GM19395 (cell line): ENCODE data around the gene MMAB.

ENCODE experiments used
- ATAC-seq: cut with Tn5 transposase; IDR thresholded peaks from one replicate; pipeline ENCODE4 v1.9.1; 2021; ENCODE audit warnings: mild to moderate bottlenecking, moderate library complexity; ENCODE audit not compliant: unreplicated experiment

MMAB gene

DNA sequence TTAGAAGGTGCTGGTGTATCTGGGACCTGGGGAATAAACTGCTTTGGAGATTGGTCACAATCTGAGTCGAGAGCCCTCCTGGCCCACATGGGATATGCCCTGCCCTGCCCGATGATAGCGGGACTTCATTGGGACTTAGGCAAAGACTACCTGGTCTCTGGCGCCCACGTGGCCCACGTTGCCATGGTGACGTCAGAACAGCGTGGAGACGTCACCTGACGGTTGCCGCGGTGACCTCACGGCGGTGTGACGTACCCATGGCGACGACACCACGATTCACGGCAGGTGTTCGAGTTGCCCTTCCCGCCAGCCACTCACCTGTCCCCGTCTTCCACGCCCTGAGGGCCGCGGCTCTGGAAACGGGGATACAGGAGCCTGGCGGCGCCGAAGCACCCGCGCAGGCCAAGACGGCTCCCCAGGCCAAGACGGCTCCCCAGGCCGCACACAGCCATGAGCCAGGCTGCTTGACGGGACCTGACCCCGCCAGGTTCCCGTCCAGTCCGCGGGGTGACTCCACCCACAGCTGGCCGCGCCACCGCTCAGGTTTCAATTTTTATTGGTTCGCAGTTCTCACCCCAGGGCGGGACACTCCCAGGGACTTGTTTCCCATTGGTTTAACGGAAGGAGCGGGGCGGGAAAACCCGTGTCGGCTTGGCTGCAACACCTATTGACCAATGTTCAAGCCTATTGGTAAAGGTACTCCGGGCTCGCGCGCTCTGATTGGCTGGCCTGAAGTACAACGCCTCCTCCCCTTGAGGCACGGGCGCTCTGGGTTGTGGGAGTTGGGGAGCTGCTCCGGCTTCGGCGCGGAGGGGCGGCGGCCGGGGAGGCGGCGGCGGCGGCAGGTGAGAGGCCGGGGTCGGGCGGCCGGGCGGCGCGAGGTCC is at the start of gene MMAB, which contains the start of gene MVK:
MMAB (minus strand) TSS at position 476 of the 885 bp plus-strand sequence; CDS start at position 452, 24 bp downstream.
MVK (plus strand) TSS at position 766 of the 885 bp plus-strand sequence. CDS start 1,029 bp downstream, outside the sequence.
- ATAC-seq = peak; percentile 96

DNA sequence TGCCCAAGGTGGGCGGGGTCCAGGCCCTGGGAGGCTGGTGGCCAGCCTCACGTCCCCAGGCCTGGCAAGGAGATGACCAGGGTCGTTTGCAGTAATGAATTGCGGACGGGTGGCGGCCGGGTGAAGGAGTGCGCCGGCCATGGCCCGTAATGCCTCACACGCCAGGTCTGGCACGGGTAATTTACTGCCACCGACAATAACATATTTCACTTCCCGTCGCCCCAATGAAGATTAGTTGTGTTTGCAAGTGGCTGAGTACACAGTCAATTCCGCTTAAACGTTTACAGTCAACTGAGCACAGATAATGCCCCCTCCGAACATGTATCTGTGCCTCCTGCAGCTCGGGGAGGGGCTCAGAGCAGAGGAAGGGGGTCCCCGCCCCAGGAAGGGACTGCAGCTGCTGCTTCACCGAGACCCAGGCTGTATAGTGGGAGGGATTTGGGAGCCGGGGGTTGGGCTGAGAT is 48.6 kb upstream of the MMAB start:
- no peak for ATAC-seq

DNA sequence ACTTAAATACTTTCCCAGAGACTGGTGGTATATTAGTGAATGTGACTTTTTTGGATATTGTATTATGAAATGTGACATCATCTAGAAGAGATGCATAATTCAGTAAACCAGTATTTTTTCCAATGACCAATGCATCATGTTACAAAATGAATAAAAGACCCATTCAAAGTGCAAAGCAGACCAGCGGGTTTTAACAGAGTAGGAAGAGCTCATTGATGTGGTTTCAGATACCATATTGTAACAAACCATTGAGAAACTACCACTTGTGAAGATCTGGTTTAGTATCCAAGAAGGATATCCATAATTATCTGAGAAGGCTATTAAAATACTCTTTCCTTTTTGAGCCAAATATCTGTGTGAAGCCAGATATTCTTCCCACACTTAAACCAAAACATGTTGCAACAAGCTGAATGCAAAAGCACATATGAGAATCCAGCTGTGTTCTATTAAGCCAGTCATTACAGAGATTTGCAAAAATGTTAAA is 47.9 kb upstream of the MMAB start:
- no peak for ATAC-seq

DNA sequence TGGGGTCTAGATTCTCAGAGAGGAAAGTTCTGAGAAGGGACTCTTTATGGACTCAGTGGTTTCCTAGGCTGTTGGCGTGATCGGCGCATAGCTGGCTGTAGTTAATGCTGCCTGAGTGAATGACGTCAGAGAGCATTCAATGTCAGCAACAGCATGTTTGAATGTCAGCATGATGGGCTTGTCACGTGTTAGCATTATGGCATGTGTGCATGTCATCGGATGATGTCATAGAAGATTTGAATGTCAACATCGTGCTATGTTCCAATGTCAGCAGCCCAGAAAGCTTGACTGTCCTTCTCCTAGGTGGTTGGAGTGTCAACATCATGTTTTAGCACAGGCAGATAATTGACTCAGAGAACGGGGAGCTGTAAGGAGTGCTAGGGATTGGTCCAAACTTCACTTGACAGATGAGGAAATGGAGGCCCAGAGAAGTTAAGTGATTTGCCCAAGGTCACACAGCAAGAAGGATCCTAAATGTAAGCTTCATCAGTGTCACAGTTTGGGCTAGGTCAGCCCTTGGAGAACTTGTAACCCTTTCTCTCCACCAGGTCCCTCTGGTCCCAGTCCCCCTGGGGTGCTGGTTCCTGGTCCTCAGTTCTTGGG is 45.8 kb upstream of the MMAB start:
- ATAC-seq = no peak

DNA sequence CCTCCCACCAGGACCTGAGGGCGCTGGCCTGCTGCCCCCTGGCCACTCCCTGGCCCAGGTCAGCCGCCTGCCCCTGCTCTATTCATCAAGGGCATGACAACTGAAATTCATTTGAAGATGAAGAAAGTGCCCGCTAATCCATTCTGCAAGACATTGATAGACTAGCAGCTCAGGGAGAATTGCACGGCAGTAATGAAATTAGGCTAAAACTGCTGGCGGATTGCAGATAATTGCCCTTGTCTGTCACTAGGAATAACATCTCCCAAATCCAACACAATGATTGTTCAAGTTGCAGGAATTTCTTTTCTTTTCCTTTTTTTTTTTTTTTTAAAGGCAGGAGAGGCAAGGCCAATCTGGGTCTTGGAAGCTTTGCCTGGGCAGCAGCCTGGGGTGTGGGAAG is 44.8 kb upstream of the MMAB start:
- no peak for ATAC-seq

DNA sequence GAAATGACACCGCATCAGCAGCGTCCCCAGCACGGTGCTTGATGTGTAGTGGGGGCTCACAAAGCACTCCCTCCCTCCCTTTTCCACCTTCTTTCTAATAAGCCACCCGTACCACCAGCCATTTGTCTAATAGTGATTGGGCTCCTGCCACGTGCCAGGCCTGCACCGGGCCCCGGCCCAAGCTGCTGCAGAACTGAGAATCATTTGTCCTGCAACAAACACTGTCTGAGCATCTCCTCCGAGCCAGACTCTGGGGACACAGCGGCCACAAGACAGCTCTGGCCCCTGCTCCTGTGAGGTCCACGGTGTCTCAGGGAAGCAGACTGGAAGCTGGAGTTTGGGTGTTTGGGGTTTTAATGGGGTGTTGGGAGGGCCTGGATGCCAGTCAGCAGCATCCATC is 44.2 kb upstream of the MMAB start:
- no peak for ATAC-seq

DNA sequence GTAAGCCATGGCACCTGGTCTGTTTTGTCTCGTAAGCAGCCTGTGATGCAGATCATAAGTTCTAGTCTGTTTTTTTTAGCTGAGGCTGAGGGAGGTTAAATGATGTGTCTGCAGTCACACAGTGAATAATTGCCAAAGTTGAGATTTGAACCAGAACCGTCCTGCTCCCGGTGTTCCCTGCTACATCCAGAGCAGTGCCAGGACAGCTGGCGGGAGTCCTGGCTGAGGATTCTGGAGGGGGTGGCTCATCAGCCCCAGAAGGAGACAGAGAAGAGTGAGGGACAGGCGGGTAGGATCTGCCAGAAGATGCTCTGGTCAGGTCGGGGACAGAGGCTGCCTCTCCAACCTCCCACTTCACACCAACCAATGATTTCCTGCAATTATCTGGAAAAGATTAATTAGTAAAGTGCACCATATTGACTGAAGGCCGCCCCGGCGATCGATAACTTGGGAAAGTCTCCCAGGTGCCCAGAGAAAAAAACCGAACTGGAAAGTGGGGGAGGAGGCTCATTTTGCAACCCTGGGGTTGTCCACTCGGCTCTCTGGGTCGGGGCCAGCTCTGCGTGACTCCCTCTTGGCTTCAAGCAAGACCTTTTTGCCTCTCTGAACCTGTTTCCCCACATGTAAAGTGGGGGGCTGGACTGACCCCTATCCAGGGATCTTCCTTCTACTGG is 42.4 kb upstream of the MMAB start:
- ATAC-seq = no peak

DNA sequence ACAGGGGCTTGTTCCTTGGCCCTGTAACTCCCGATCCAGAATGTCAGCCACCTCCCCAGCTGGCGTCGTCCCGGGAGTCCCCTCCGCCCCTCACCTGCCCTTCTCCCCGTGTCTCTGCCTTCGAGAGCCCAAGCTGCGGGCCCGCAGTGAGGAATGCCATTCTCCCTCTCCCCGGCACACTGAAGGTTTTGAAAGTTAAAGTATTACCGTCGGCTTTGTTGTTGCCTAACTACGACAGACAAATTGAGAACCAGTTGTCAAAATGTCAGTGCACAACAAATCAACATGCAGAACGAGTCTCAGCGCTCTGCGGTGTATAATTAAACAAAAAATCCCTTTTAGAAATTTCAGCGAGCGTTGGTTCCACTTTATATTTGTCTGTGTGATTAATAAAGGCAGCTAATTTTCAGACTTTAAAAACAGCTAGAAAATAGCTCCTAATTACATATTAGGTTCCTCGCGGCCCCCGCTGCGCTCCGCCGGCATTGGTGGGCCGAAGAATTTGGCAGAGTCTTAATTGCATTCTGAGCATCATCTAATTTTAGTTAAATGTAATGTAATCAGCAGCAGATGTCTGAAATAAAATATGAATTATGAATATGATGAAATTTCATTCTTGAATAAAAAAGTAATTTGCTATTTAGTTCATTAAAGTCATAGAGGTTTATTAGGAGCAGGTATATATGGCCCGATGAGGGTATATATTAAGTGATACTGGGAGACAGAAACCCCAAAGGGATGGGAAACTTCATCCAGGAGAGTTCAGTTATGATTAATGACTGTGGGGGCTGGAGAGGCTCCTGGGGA is 40.5 kb upstream of the MMAB start:
- ATAC-seq = no peak

DNA sequence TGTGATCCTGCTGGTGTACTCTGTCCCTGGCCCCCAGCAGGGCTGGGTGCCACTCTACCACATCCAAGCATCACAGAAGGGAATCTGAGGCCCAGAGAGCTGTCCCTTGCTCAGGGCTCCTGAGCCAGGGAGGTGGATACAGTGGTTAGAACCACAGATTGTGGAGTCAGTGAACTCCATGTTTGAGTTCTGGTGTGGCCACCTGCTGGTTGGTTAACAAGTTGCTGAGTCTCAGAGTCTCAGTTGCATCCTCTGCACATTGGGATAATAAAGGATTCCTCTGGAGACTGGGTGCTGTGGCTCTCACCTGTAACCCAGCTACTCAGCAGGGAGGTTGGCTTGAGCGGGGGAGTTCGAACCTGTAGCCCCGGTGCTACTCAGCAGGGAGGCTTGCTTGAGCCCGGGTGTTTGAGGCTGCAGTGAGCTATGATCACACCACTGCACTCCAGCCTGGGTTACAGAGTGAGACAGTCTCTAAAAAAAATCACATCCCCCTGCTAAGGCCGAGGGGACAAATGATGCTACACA is 39.7 kb upstream of the MMAB start:
- no peak for ATAC-seq

DNA sequence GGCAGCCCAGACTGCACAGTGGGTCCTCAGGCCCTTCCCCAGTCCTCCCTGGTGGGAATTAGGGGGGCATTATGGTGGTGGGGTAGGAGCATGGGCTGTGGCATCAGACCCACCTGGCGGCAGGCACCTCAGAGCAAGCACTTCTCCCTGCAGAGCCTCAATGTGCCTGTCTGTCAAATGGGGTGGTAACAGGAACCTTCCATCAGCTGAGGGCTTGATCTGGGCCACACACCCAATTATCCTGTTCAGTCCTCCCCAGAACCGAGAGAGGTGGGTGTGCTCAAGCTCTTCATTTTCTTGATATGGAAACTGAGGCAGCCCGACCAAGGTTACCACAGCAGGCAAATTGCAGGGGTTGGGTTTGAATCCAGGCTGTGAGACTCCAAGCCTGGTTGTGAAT is 38.7 kb upstream of the MMAB start:
- ATAC-seq = no peak

DNA sequence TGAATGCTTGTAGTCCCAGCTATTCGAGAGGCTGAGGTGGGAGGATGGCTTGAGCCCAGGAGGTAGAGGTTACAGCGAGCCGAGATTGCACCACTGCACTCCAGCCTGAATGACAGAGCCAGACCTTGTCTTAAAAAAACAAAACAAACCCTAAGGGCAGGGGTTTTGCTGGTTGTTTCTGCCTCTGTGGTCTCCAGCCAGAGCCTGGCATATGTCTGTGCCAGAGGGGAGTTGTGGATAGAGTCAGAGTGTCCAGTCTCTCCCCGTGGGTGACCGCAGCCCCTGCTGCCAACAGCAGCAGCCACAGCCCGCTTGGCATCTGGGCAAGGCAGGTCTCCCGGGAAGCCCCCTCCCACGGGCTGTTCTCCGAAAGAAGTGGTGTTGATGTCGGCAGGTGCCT is 37.9 kb upstream of the MMAB start:
- no peak for ATAC-seq

DNA sequence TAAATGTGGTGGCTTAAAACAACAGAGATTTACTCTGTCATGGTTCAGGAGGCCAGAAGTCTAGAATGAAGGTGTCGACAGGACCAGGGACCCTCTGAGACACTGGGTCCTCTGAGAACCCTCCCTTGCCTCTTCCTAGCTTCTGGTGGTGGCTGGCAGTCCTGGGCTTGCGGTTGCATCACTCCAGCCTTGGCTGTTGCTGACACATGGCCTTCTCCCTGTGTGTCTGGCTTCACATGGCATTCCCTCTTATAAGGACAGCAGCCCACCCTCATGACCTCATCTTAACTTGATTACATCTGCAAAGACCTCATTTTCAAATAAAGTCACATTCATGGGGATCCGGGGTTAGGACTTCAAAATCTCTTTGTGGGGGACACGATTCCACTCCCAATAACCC is 37.2 kb upstream of the MMAB start:
- ATAC-seq = no peak

DNA sequence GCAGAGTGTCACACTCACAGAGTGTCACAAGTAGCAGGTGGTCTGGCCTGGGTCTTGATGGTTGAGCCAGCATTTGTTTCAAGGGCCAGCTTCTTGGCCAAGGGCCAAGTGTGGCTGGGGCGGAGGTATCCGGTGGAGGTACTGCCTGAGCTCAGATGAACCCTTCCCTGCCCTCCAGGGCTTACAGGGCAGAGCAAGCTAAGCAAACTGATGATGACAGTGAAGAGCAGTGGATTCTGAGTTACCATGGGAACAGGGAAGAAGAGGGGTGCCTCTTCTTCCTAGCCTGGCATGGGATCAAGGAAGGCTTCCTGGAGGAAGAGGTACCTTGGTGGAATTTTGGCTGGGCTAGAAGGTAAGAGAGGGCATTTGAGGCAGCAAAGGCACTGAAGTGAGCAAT is 36.0 kb upstream of the MMAB start:
- ATAC-seq = no peak

DNA sequence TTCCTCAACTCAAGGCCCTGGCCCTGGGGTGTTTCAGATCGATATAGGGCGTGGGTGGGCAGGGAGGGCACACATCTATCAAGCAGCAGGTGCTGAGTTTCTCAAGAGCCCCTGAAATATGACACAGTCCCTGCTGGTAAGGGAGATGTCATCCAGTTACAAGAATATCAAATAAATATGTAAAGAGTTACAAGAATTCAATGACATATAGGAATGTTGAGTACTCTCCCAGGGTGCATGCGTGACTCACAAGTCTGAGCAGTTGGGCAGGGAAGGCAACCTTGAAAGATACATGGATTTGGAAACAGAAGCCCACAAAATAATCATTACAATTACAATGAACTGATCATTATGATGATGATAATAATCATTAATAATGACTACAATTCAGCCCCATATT is 35.5 kb upstream of the MMAB start:
- no peak for ATAC-seq

DNA sequence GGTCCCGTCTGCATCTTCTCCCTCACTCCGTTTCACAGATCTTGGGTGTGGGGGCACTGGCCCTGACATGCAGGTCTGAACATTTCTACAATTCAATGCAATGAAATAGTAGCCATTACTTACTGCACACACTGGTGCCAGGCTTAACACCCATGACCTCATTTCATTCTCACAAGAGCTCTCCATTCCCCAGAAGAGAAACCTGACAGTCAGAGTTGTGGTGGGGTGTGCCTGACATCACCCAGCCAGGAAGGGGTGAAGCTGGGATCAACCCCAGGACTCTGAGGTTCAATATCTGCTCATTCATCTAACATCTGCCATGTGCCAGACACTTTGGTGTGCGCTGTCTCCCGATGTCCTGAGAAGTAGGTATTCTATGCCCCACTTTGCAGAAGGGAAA is 35.0 kb upstream of the MMAB start:
- ATAC-seq = no peak

DNA sequence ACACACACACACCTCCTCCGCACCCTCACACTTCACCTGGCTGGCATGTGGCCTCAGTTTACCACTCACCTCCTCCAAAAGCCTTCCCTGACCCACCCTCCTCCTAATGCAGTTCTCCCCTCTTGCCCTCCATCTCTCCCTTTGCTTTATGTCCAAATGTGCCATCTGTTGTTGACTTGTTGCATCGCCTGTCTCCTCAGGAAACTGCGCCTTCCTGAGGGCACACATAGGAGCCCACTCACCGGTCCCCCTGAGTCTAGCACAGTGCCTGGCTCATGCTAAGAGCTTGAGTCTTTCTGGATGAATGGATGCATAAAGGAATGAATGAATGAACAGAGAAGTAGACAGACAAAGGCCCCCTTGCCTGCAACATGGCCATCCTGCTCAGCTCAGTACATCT is 34.3 kb upstream of the MMAB start:
- no peak for ATAC-seq

DNA sequence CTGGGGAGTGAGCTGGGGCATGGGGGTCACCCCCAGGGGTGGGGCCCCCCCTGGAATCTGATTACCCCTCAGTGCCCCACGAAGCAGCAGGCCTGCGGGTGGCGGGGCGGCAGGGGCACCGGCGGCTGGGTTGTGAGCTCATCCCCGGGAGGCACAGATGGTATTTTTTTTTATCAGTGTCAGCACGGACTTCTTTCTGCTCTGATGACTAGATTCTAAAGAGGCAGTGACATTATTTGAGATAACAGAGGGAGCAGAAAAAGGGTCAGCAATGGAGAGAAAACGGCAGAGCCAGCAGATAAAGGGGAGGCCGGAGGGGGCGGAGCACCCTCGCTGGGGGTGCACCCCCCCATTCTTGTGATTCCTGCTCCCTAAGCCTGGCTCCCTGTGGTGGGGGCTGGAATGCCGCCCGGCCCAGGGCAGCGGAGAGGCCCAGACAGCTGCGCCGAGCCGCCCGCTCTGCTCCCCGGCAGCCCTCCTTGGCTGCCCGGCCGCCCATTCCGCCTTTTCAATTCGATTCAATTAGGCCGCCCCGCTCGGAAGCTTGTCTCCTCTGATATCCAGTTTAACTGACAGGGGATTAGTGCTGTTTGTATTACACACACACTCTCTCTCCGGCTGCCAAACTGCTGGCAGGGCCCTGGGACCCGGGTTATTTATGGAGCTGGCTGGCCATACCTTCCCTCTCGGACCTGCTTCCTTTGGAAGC is 33.2 kb upstream of the MMAB start:
- no peak for ATAC-seq

DNA sequence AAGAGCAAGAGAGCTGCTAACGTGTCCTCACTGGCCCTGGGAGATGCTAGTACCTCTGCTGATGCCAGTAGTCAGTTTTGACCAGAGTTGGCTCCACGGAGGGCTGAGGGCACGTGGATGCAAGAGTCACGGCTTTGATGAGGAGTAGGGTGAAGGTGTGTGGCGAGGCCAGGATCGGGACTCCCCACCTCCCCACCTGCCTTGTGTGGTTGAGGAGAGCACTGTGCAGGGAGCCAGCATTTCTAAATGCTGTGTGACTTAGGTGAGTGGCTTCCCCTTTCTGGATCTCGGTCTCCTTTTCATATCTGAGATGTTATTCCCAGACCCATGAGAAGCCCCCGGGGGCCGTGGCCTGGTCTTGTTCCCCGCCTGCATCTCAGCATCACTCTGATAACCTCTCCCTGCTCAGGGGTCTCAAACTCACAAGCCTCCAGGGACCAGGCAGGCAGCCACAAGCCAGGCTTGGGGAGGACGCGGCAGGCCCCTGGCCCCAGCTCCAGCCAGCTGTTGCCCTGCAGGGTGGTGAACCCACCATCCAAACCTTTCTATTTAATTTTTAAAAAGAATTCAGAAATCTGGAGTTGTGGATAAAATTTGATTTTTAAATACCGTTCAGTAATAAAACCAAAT is 32.4 kb upstream of the MMAB start:
- ATAC-seq = no peak

DNA sequence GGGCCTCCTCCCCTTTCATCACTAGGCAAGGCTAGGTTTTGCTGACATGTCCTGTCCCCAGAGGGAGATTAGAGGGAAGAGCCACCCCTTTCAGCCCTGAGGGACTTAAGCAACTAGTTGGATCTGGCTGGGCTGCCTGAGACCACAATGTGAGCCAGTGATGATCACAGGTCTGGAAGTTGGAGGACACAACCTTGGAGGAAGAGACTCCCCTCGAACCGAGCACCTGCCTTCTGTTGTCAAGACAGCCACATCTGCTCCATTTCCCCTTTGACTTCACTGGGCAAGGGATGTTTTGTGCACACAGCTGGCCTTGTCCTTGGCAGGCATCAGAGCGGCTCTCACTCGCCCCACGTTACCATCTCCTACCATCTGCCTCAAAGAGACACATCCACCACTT is 31.7 kb upstream of the MMAB start:
- no peak for ATAC-seq
